Keratinocyte (primary cell): Measurements from ENCODE around the gene CAPN1. TPM values are rescaled to one million over a fixed set of nuclear protein-coding genes. Genes with fewer than 3 reads are reported as not detected.
A peak's percentile ranks its signal among the peaks of the same experiment; 100 is the strongest.

ENCODE experiments used
- DNase-seq: peaks from one replicate; pipeline ENCODE4 v3.0.0-alpha.2; 2011; ENCODE audit warnings: low read depth, missing footprints, low spot score
- FAIRE-seq: peaks from 2 replicates; lab custom pipeline; 2011; peaks lifted over from hg19 to GRCh38; lab: Jason Lieb, UNC
- H2AFZ ChIP-seq: 2 replicates; pipeline ENCODE4 v1.6.0; 2012; ENCODE audit warnings: low read length, control low read depth, inconsistent platforms; ENCODE audit not compliant: control insufficient read depth
- H3K27ac ChIP-seq: 2 replicates; pipeline ENCODE4 v1.5.1; 2011; ENCODE audit warnings: low read length; ENCODE audit not compliant: control insufficient read depth, insufficient read depth
- H3K27me3 ChIP-seq: 3 replicates; pipeline ENCODE4 v1.6.0; 2011; ENCODE audit warnings: low read length; ENCODE audit not compliant: control insufficient read depth, insufficient read depth; ENCODE audit errors: extremely low read depth
- H3K36me3 ChIP-seq, 2 experiments: 2 replicates in 1 of 2; 3 replicates in 1 of 2; pipeline ENCODE4 v1.5.1; 2011; ENCODE audit warnings: low read length in 2 of 2, mild to moderate bottlenecking in 1 of 2; ENCODE audit not compliant: control insufficient read depth in 2 of 2, insufficient read depth in 2 of 2; ENCODE audit errors: extremely low read depth in 1 of 2
- H3K4me1 ChIP-seq: 3 replicates; pipeline ENCODE4 v1.5.1; 2011; ENCODE audit warnings: low read length; ENCODE audit not compliant: control insufficient read depth, insufficient read depth; ENCODE audit errors: extremely low read depth
- H3K4me2 ChIP-seq: 3 replicates; pipeline ENCODE4 v1.6.0; 2011; ENCODE audit warnings: low read depth, low read length; ENCODE audit not compliant: control insufficient read depth, insufficient read depth; ENCODE audit errors: extremely low read depth
- H3K4me3 ChIP-seq, 3 experiments: fragments of 200-600 bp in 1 of 3; sonication (generic) in 1 of 3; 2 replicates in 2 of 3; 3 replicates in 1 of 3; pipeline ENCODE4 v1.5.1; 2011 to 2016; ENCODE audit warnings: low read length in 3 of 3, mild to moderate bottlenecking in 3 of 3, control low read depth in 2 of 3, inconsistent platforms in 1 of 3, low read depth in 1 of 3, mixed read lengths in 1 of 3, mixed run types in 1 of 3, moderate library complexity in 1 of 3; ENCODE audit not compliant: control insufficient read depth in 2 of 3, insufficient read depth in 2 of 3; ENCODE audit errors: extremely low read depth in 1 of 3
- H3K79me2 ChIP-seq: 2 replicates; pipeline ENCODE4 v1.6.0; 2012; ENCODE audit warnings: low read length; ENCODE audit not compliant: control insufficient read depth, insufficient read depth
- H3K9ac ChIP-seq: 3 replicates; pipeline ENCODE4 v1.6.0; 2011; ENCODE audit warnings: low read length; ENCODE audit not compliant: control insufficient read depth, insufficient read depth; ENCODE audit errors: extremely low read depth
- H3K9me1 ChIP-seq: 3 replicates; pipeline ENCODE4 v1.6.0; 2011; ENCODE audit warnings: low read length; ENCODE audit not compliant: control insufficient read depth, insufficient read depth; ENCODE audit errors: extremely low read depth
- H3K9me3 ChIP-seq: 2 replicates; pipeline ENCODE4 v1.5.1; 2012; ENCODE audit warnings: low read depth, low read length; ENCODE audit not compliant: control insufficient read depth
- H4K20me1 ChIP-seq: 3 replicates; pipeline ENCODE4 v1.6.0; 2011; ENCODE audit warnings: low read length; ENCODE audit not compliant: control insufficient read depth, insufficient read depth; ENCODE audit errors: extremely low read depth
- CTCF ChIP-seq, 3 experiments: IDR thresholded peaks in 1 of 3; conservative IDR thresholded peaks in 1 of 3; optimal IDR thresholded peaks in 1 of 3; 2 replicates in 2 of 3; 3 replicates in 1 of 3; pipeline versions ENCODE3 to v1.5.1; 2011; ENCODE audit warnings: low read length in 3 of 3, mild to moderate bottlenecking in 3 of 3, moderate library complexity in 2 of 3, control low read depth in 1 of 3, inconsistent platforms in 1 of 3; ENCODE audit not compliant: insufficient read depth in 2 of 3; ENCODE audit errors: extremely low read depth in 1 of 3
- EZH2 ChIP-seq: IDR thresholded peaks from one replicate; pipeline ENCODE4 v1.6.1; 2012; ENCODE audit warnings: inconsistent platforms, mild to moderate bottlenecking, low read length, moderate library complexity
- dilution Hi-C: fragments of 300-500 bp; cut with MboI; formaldehyde crosslinking; loops from one replicate; pipeline ENCODE4 v1.7.0; 2020; ENCODE audit warnings: low sequenced_read_pairs; ENCODE audit not compliant: extremely low pct_ligation_motif_present
- polyA plus RNA-seq, 5 experiments: library from polyadenylated mRNA; depleted of rRNA in 3 of 5; stranded (reverse) in 3 of 5; stranded (forward) in 1 of 5; unstranded in 1 of 5; fragments of >200 nt; gene quantifications; 1 replicate in 1 of 5; 2 replicates in 3 of 5; 3 replicates in 1 of 5; pipeline versions ENCODE4 v1.2.1 to v1.2.3, GENCODE V29; 2011 to 2012; ENCODE audit warnings: missing spikeins in 2 of 5, low read depth in 1 of 5, low replicate concordance in 1 of 5
- small RNA-seq, 3 experiments: library from RNA; depleted of rRNA; stranded (forward); fragments of <200 nt; gene quantifications; one replicate each; pipeline ENCODE3, GENCODE V24; 2012; ENCODE audit warnings: low read depth in 3 of 3, low replicate concordance in 1 of 3; ENCODE audit not compliant: insufficient read length in 3 of 3

Gene CAPN1
- polyA plus RNA-seq, 1 donor (not counting 4 experiments of a cell fraction or from before 2014, with no cell fraction given), result 250 TPM

DNA sequence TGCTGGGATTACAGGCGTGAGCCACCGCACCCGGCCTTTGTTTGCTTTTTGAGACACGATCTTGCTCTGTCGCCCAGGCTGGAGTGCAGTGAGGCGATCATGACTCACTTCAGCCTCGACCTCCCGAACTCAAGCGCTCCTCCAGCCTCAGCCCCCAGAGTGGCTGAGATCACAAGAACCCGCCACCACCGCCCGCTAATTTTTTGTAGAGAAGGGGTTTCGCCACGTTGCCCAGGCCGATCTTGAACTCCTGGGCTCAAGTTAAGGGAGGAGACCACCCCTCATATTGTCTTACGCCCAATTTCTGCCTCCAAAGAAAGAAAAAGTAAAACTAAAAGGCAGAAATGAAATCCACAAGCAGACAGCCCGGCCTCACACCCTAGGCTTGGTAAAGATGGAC lies 78.6 kb downstream of the CAPN1 start:
- Histone ChIP-seq H3K9me1 (no peaks in the 10 kb centered on the region), H4K20me1 (no peaks in the 10 kb centered on the region), H3K27ac (no peak overlapping the region), H3K27me3 (no peaks in the 10 kb centered on the region), H3K4me1 (peaks cover 13% of the 10 kb centered on the region), H3K9me3 (no peaks in the 10 kb centered on the region), H3K79me2 (peaks cover 22% of the 10 kb centered on the region), H3K4me2 (no peak overlapping the region), H2AFZ (no peak overlapping the region), H3K9ac (no peak overlapping the region), H3K4me3 (no peak overlapping the region), H3K36me3 (no peaks in the 10 kb centered on the region)
- DNase-seq (no peak), FAIRE-seq (no peak)
- TF ChIP-seq CTCF (optimal IDR thresholded peaks at IDR 0.05 in 1 of 3, IDR thresholded peaks at IDR 0.05 in 1 of 3, conservative IDR thresholded peaks at IDR 0.05 in 1 of 3; ENCODE audit: extremely low read depth in 1 of 3, insufficient read depth in 2 of 3, low read length in 3 of 3), result no peak
- TF ChIP-seq EZH2, result no peak
- dilution Hi-C loops, result no loop called here

DNA sequence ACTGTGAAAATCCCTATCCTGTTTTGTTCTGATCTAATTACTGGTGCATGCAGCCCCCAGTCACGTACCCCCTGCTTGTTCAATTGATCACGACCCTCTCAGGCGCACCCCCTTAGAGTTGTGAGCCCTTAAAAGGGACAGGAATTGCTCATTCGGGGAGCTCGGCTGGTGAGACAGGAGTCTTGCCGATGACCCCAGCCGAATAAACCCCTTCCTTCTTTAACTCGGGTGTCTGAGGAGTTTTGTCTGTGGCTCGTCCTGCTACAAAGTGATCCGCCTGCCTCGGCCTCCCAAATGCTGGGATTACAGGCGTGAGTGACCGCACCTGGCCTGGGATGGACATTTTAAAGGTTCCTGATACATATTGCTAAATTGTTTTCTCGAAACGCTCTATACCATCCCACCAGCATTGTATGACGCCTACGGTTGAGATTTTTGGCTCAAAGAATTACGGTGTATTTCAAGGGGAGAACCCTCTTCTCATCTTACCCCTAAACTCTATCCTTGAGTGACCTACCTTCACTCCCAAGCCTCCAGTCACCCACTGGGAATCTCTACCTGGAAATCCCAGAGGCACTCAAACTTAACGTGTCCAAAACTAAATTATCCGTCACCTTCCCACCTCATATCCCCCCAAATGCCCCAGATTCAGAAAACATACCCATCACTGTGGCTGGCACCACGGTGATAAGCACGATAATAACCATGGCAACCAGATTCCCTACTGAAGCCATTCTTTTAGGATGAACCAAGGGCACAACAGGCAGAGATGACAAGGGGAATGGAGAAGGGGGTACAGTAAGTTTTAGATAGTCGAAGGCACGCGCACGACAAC lies 79.2 kb downstream of the CAPN1 start:
- H3K36me3 ChIP-seq, result no peaks in the 10 kb centered on the region
- H3K4me3 ChIP-seq, result peak overlapping the region; percentile 64 to 86 (median 73)
- H3K79me2 ChIP-seq, result peaks cover 22% of the 10 kb centered on the region
- dilution Hi-C loops, result no loop called here
- no peaks in the 10 kb centered on the region for H3K9me3 ChIP-seq
- peak overlapping the region; percentile 88 for H3K27ac ChIP-seq
- no peaks in the 10 kb centered on the region for H4K20me1 ChIP-seq
- FAIRE-seq, result no peak
- H2AFZ ChIP-seq, result peak overlapping the region; percentile 91
- TF ChIP-seq EZH2 (no peak), CTCF (optimal IDR thresholded peaks at IDR 0.05 in 1 of 3, IDR thresholded peaks at IDR 0.05 in 1 of 3, conservative IDR thresholded peaks at IDR 0.05 in 1 of 3; ENCODE audit: extremely low read depth in 1 of 3, insufficient read depth in 2 of 3, low read length in 3 of 3) (no peak)
- H3K27me3 ChIP-seq, result no peaks in the 10 kb centered on the region
- no peak for DNase-seq
- peak overlapping the region; percentile 94 for H3K9ac ChIP-seq
- no peaks in the 10 kb centered on the region for H3K9me1 ChIP-seq
- peaks cover 13% of the 10 kb centered on the region for H3K4me1 ChIP-seq
- peak overlapping the region; percentile 97 for H3K4me2 ChIP-seq

Small RNA genes within 50 kb of the gene (small RNA-seq; reads per million reads assigned to genes)
- gene HIGD1AP10 (0 reads per million in 3 experiments), gene PDCL2P2 (0 reads per million in 3 experiments), gene RNU2-23P (0 to 2.5 (median 0.47) reads per million in 3 experiments)

Other genes with a start within 250 kb of the CAPN1 start
- gene GPHA2, start 246.0 kb upstream of the CAPN1 start, polyA plus RNA-seq, result 0.08 TPM in 1 of 3 replicates, not detected in the others
- 0.09 TPM in 1 of 3 replicates, not detected in the others for gene MAJIN, start 209.8 kb upstream of the CAPN1 start, polyA plus RNA-seq
- 0.09 to 0.10 TPM (median 0.10 TPM) in 3 replicates for gene BATF2, start 185.0 kb upstream of the CAPN1 start, polyA plus RNA-seq
- 77.8 to 89.0 TPM (median 77.8 TPM) in 3 replicates for gene ARL2, start 167.8 kb upstream of the CAPN1 start, polyA plus RNA-seq
- 1.8 to 11.2 TPM (median 8.3 TPM) in 3 replicates for gene SNX15, start 154.5 kb upstream of the CAPN1 start, polyA plus RNA-seq
- gene SAC3D1, start 140.7 kb upstream of the CAPN1 start, polyA plus RNA-seq, result 4.9 to 7.3 TPM (median 5.8 TPM) in 3 replicates
- 1.9 to 3.2 TPM (median 2.3 TPM) in 3 replicates for gene NAALADL1, start 123.4 kb upstream of the CAPN1 start, polyA plus RNA-seq
- gene CDCA5, start 97.9 kb upstream of the CAPN1 start, polyA plus RNA-seq, result 1.9 to 10.4 TPM (median 8.0 TPM) in 3 replicates
- gene ZFPL1, start 97.7 kb upstream of the CAPN1 start, polyA plus RNA-seq, result 15.0 to 28.3 TPM (median 18.6 TPM) in 3 replicates
- 28.8 to 64.0 TPM (median 43.1 TPM) in 3 replicates for gene VPS51, start 85.7 kb upstream of the CAPN1 start, polyA plus RNA-seq
- gene TM7SF2, start 70.1 kb upstream of the CAPN1 start, polyA plus RNA-seq, result 9.7 to 12.6 TPM (median 10.7 TPM) in 3 replicates
- gene ZNHIT2, start 64.2 kb upstream of the CAPN1 start, polyA plus RNA-seq, result 2.6 to 6.6 TPM (median 3.4 TPM) in 3 replicates
- 328 to 452 TPM (median 425 TPM) in 3 replicates for gene FAU, start 59.8 kb upstream of the CAPN1 start, polyA plus RNA-seq
- 46.3 to 67.7 TPM (median 49.6 TPM) in 3 replicates for gene MRPL49, start 59.6 kb upstream of the CAPN1 start, polyA plus RNA-seq
- 10.0 to 25.4 TPM (median 10.8 TPM) in 3 replicates for gene SYVN1, start 47.4 kb upstream of the CAPN1 start, polyA plus RNA-seq
- gene SPDYC, start 11.7 kb upstream of the CAPN1 start, polyA plus RNA-seq, result not detected in 3 replicates
- gene POLA2, start 80.0 kb downstream of the CAPN1 start, polyA plus RNA-seq, result 13.8 to 21.5 TPM (median 20.9 TPM) in 3 replicates
- 3.6 to 18.7 TPM (median 6.1 TPM) in 3 replicates for gene CDC42EP2, start 132.9 kb downstream of the CAPN1 start, polyA plus RNA-seq
- 14.5 to 43.9 TPM (median 16.8 TPM) in 3 replicates for gene DPF2, start 151.9 kb downstream of the CAPN1 start, polyA plus RNA-seq
- gene TIGD3, start 172.8 kb downstream of the CAPN1 start, polyA plus RNA-seq, result 0.04 to 0.05 TPM in 2 of 3 replicates, not detected in the other
- gene SLC25A45, start 200.7 kb downstream of the CAPN1 start, polyA plus RNA-seq, result 0.20 to 0.46 TPM (median 0.25 TPM) in 3 replicates
- 24.1 to 47.3 TPM (median 25.0 TPM) in 3 replicates for gene FRMD8, start 204.7 kb downstream of the CAPN1 start, polyA plus RNA-seq
- 66.5 to 270 TPM (median 171 TPM) in 3 replicates for gene NEAT1, start 240.9 kb downstream of the CAPN1 start, polyA plus RNA-seq